Spleen (tissue), 11 donors: ENCODE measurements around the gene RAB3A. TPM values are rescaled to one million over a fixed set of nuclear protein-coding genes. Genes with fewer than 3 reads are reported as not detected.
A peak's percentile ranks its signal among the peaks of the same experiment; 100 is the strongest.

Source experiments
- DNase-seq: peaks from one replicate; pipeline ENCODE4 v3.0.0-alpha.2; 2020
- H3K27ac ChIP-seq, 8 donors: fragments of 200-600 bp; sonication (generic) in 7 of 8; 1 replicate in 4 of 8; 2 replicates in 4 of 8; pipeline versions ENCODE4 v1.5.0 to v1.8.0; 2016 to 2021; ENCODE audit warnings: inconsistent platforms in 4 of 8, mild to moderate bottlenecking in 4 of 8, moderate library complexity in 1 of 8
- H3K27me3 ChIP-seq, 7 donors: fragments of 200-600 bp; sonication (generic) in 6 of 7; replicated peaks in 1 of 7; 1 replicate in 4 of 7; 2 replicates in 3 of 7; pipeline versions ENCODE4 v1.5.0 to v1.8.0; 2016 to 2021; ENCODE audit warnings: inconsistent platforms in 3 of 7, mild to moderate bottlenecking in 1 of 7
- H3K36me3 ChIP-seq, 6 donors: fragments of 200-600 bp; sonication (generic) in 5 of 6; 1 replicate in 4 of 6; 2 replicates in 2 of 6; pipeline versions ENCODE4 v1.5.0 to v1.8.0; 2016 to 2021; ENCODE audit warnings: inconsistent platforms in 2 of 6
- H3K4me1 ChIP-seq, 6 donors: fragments of 200-600 bp; sonication (generic) in 5 of 6; 1 replicate in 3 of 6; 2 replicates in 3 of 6; pipeline versions ENCODE4 v1.5.0 to v1.8.0; 2016 to 2021; ENCODE audit warnings: inconsistent platforms in 3 of 6
- H3K4me3 ChIP-seq, 8 donors: fragments of 200-600 bp; sonication (generic) in 7 of 8; 1 replicate in 4 of 8; 2 replicates in 4 of 8; pipeline versions ENCODE4 v1.5.0 to v1.8.0; 2016 to 2021; ENCODE audit warnings: inconsistent platforms in 4 of 8, mild to moderate bottlenecking in 4 of 8, moderate library complexity in 2 of 8
- H3K9me3 ChIP-seq, 8 donors: fragments of 200-600 bp; sonication (generic) in 7 of 8; 1 replicate in 4 of 8; 2 replicates in 4 of 8; pipeline versions ENCODE4 v1.5.0 to v1.8.0; 2016 to 2021; ENCODE audit warnings: inconsistent platforms in 4 of 8
- CTCF ChIP-seq, 11 experiments: fragments of 200-600 bp in 7 of 11; fragments of 450-650 bp in 4 of 11; sonication (generic) in 4 of 11; IDR thresholded peaks in 8 of 11; conservative IDR thresholded peaks in 3 of 11; 1 replicate in 7 of 11; 2 replicates in 4 of 11; pipeline versions ENCODE4 v1.4.0 to v1.8.0; 2016 to 2021; ENCODE audit warnings: antibody characterized with exemption in 11 of 11, inconsistent platforms in 4 of 11, mild to moderate bottlenecking in 1 of 11
- POLR2A ChIP-seq, 3 donors: fragments of 450-650 bp; IDR thresholded peaks; one replicate each; pipeline ENCODE4 v1.5.1; 2017; ENCODE audit warnings: antibody characterized with exemption in 3 of 3, mild to moderate bottlenecking in 1 of 3
- POLR2AphosphoS5 ChIP-seq, 3 donors: sonication (generic); formaldehyde crosslinking; IDR thresholded peaks; one replicate each; pipeline ENCODE4 v1.5.1; 2017; ENCODE audit warnings: antibody characterized with exemption in 3 of 3
- WGBS, 5 donors: extraction: QIAGEN DNeasy Blood & Tissue Kit in 3 of 5; methylation state at CpG; one replicate each; pipeline versions ENCODE4 v1.1.5 to v1.1.7; 2013 to 2018; 5-methylcytosine and 5-hydroxymethylcytosine counted together
- intact Hi-C: fragments of 100-400 bp; cut with DNase I; formaldehyde crosslinking; loops from one replicate; pipeline ENCODE4 v1.15.0; 2023; ENCODE audit warnings: low total_unique reads
- polyA plus RNA-seq, 3 donors: library from polyadenylated mRNA; stranded (reverse); fragments of 200-250 nt; gene quantifications; one replicate each; pipeline ENCODE4 v1.2.1, GENCODE V29; 2013
- total RNA-seq, 7 donors: library from RNA; depleted of rRNA in 3 of 7; stranded (reverse); fragments of >200 nt in 3 of 7; fragmentation: NEBNext Ultra II Directional in 4 of 7; extraction: Animal tissue kit (Norgen Biotek cat#: 25700) in 4 of 7; gene quantifications; one replicate each; pipeline versions ENCODE4 v1.1.0 to v1.2.1, GENCODE V29; 2016 to 2021
- donor health status: healthy with polysubstance abuse.
- donor health status: DM: no; HTN: no; CAD: no; lungs with moderate emphysema.
- donor health status: DM: no; HTN: no; CAD: no.
- donor health status: Bipolar disorder and iron deficiency.
- donor health status: healthy.
- donor health status: DM: no; HTN: no; CAD: no.
- donor health status: DM: yes; HTN: yes; CAD: no.

The RAB3A gene
- total and polyA plus RNA-seq, 10 donors: 0.72 to 6.6 (median 1.6) TPM

- DNase-seq: no peak
- intact Hi-C loops: no loop called here
- TF ChIP-seq CTCF (IDR thresholded peaks at IDR 0.05 in 8 of 11, conservative IDR thresholded peaks at IDR 0.05 in 3 of 11) (no peak), POLR2AphosphoS5 (IDR thresholded peaks at IDR 0.05) (peak in 1 of 3 donors; percentile 18)
- H3K9me3 ChIP-seq: no peaks in the 10 kb centered on the region
- peaks cover 3 to 100% (median 54%) of the 10 kb centered on the region in 7 donors for H3K27me3 ChIP-seq
- H3K36me3 ChIP-seq: no peaks in the 10 kb centered on the region
- H3K4me3 ChIP-seq: no peak overlapping the region
- H3K4me1 ChIP-seq: peaks cover 18 to 46% (median 38%) of the 10 kb centered on the region in 6 donors
- 75 to 85% (median 83%) methylated on average over 18 of the region's 18 CpGs for WGBS, 5 donors
- no peak overlapping the region for H3K27ac ChIP-seq
Observed at GRCh38 chr19:18226956-18227780, 23.3 kb upstream of the RAB3A start.

GRCh38 chr19:18225702-18226468 lies 22.0 kb upstream of the RAB3A start, which contains the start of gene PDE4C:
PDE4C (minus strand) TSS chr19:18226438; CDS start chr19:18226415, 23 bp downstream.
- Histone ChIP-seq H3K27me3 (peaks cover 3 to 100% (median 59%) of the 10 kb centered on the region in 7 donors), H3K36me3 (no peaks in the 10 kb centered on the region), H3K4me1 (peaks cover 18 to 38% (median 30%) of the 10 kb centered on the region in 6 donors), H3K9me3 (no peaks in the 10 kb centered on the region), H3K27ac (peak within 1 kb of the TSS in 7 of 8 donors; percentile 32 to 80 (median 58)), H3K4me3 (peak within 1 kb of the TSS in 4 of 8 donors; percentile 37 to 70 (median 42))
- intact Hi-C loops: no loop called here
- WGBS, 5 donors: 2 to 5% (median 3%) methylated on average over 42 to 51 of the region's 51 CpGs
- no peak for TF ChIP-seq POLR2A (IDR thresholded peaks at IDR 0.05)
- peak; percentile 27 to 62 (median 46) for TF ChIP-seq POLR2AphosphoS5 (IDR thresholded peaks at IDR 0.05)
- DNase-seq: peak; percentile 75

- no peaks in the 10 kb centered on the region for H3K9me3 ChIP-seq
- H3K36me3 ChIP-seq: no peaks in the 10 kb centered on the region
- no peak for DNase-seq
- H3K27me3 ChIP-seq: peaks cover 3 to 100% (median 64%) of the 10 kb centered on the region in 7 donors
- TF ChIP-seq POLR2A (IDR thresholded peaks at IDR 0.05): no peak
- TF ChIP-seq POLR2AphosphoS5 (IDR thresholded peaks at IDR 0.05): peak in 1 of 3 donors; percentile 6
- peak overlapping the region in 4 of 8 donors; percentile 37 to 70 (median 42) for H3K4me3 ChIP-seq
- peak overlapping the region in 7 of 8 donors; percentile 32 to 80 (median 58) for H3K27ac ChIP-seq
- intact Hi-C loops: no loop called here
- WGBS, 5 donors: 8 to 24% (median 20%) methylated on average over 15 to 16 of the region's 16 CpGs
- peaks cover 18 to 41% (median 30%) of the 10 kb centered on the region in 6 donors for H3K4me1 ChIP-seq
Observed at GRCh38 chr19:18225355-18225701, 21.5 kb upstream of the RAB3A start.

GRCh38 chr19:18224525-18225354 lies 20.9 kb upstream of the RAB3A start:
- peak; percentile 96 for DNase-seq
- Histone ChIP-seq H3K9me3 (no peaks in the 10 kb centered on the region), H3K4me3 (peak overlapping the region; percentile 1 to 70 (median 38)), H3K4me1 (peaks cover 18 to 41% (median 30%) of the 10 kb centered on the region in 6 donors), H3K36me3 (no peaks in the 10 kb centered on the region), H3K27me3 (peaks cover 3 to 100% (median 63%) of the 10 kb centered on the region in 7 donors), H3K27ac (peak overlapping the region in 7 of 8 donors; percentile 32 to 80 (median 63))
- intact Hi-C loops: no loop called here
- TF ChIP-seq POLR2AphosphoS5 (IDR thresholded peaks at IDR 0.05): peak in 2 of 3 donors; percentile 8 to 55
- TF ChIP-seq CTCF (IDR thresholded peaks at IDR 0.05 in 8 of 11, conservative IDR thresholded peaks at IDR 0.05 in 3 of 11): no peak
- WGBS, 5 donors: 3 to 7% (median 3%) methylated on average over 48 to 81 of the region's 81 CpGs
